ENCODE measurements around the gene SLC6A12.

GRCh38 chr12:155646-156045, 58.3 kb downstream of the SLC6A12 start:
- TF ChIP-seq POLR2A (IDR thresholded peaks at IDR 0.05) = no peak
- TF ChIP-seq CTCF (IDR thresholded peaks at IDR 0.05) = no peak

All from Peyer's patch (tissue), 4 donors.